SKM-1 treated with dmso at 0.1 percent for 144 hours (cell line): ENCODE data around the gene TSPAN9.

ENCODE experiments used
- DNase-seq: peaks from one replicate; lab custom pipeline; 2025; ENCODE audit not compliant: unreplicated experiment; lab: John Stamatoyannopoulos, UW

TSPAN9 gene

DNA sequence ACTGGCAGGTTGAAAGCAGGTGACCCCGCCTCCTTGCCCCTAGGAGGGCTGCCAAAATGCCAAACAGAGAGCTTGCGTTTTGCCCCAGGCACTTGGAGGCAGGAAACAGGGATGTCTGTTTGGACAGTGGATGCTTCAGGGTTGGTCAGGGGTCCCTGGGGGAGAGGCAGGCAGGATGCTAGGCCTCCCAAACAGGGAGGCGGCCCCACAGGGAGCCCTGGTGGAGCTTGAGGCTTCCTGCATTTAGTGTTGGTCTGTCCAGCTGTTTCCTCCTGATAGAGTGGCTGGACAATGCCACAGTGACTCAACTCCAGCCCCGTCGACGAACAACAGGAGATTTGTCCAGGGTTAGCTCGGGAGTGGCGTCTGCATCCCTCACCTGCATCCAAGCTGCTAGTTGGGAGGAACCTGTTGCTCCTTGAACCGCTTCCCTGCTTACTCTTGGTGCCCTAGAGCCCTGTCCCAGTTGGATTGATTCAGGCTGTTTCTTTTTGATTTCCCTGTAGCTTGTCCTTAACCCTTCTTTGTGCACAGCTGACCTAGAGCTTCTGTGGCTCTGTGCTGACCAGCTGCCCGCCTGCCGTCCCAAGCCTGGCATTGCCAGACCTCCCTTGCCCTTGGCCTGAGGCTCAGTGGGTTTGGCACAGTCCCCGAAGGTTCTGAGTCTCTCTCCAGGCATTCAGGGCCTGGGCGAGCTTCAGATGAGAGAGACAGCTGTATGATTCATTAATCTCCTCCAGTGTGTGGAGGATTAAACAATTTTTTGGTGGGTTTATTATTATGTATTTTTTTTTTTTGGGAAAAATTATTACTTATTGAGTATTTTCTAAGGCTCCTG lies 45.9 kb downstream of the TSPAN9 start:
- DNase-seq = no peak

DNA sequence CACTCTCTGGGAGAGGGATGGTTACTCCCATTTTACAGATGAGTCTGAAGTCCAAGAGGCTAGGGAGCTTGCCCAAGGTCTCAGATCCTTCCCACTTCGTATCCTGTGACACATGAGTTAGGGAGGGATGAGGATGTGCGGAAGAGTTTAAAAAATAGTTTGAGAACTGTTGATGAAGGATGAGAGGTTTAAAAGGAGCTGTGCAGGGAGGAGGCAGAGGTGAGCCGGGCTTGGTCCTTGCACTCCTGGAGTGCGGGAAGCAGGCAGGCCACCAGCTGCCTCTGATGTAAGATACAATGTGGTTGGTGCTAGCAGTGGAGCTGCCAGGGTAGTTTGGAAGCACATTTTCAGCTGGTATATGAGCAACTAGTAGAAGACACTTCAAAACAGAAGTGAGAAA lies 46.5 kb downstream of the TSPAN9 start:
- DNase-seq = no peak

DNA sequence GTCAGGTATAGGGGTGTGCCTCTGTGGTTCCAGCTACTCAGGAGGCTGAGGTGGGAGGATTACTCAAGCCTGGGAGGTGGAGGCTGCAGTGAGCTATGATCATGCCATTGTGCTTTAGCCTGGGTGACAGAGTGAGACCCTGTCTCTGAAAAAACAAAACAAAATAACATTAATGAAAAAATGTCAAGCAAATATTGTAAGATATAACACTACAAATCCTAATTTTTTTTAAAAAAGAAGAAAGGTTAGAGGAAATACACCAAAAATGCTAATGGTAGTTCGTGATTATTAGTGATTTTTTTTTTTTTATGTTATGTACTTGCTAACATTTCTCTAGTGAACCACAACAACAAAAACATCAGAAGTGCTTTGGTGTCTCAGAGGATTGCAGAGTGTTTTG lies 47.7 kb downstream of the TSPAN9 start:
- DNase-seq = no peak

DNA sequence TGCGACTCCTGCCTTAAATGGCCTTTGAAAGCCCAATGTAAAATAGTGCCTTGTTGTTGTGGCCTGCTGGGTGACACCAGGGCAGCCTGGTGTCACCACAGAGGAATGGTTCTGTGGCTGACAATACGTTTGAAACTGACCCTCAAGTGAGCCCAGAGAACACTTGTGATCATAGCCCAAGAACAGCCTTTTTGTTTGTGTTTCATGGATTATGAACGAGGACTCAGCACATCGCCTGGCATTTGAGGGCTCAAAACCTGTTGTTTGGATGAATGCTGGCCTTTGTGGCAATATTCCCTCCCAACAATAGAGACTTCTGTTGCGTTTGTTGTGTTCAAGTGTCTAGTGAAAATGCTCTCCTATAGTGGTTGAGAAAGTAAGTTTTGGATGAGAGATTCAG lies 48.5 kb downstream of the TSPAN9 start:
- no peak for DNase-seq

GRCh38 chr12:3127832-3128231 lies 50.7 kb downstream of the TSPAN9 start:
- DNase-seq = no peak

DNA sequence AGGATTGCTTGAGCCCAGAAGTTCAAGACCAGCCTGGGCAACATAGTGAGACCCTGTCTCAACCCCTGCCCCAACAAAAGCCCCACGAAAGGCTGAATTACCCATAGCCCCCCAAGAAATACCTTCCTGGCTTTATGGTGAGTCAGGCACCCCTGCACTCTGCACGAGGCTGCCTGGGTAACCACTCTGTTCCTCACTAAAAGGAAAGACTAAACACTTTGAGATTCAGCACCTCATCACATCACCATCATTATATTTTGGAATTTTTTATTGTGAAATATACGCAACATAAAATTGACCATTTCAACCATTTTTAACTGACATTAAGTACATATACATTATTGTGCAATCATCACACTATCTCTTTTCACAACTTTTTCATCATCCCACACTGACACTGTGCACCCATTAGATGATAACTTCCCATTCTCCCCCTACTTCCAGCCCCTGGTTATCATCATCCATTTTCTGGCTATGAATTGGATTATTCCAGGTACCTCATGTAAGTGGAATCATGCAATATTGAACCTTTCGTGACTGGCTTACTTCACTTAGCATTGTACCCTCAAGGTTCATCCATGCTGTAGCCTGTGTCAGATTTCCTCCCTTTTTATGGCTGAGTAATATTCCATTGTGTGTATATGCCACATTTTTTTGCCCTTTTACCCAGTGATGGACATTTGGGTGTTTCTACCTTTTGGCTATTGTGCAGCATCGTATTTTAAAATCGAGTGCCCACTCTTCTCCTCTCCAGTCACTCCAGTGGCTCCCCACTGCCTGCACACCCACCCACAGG lies 51.5 kb downstream of the TSPAN9 start:
- DNase-seq = no peak

DNA sequence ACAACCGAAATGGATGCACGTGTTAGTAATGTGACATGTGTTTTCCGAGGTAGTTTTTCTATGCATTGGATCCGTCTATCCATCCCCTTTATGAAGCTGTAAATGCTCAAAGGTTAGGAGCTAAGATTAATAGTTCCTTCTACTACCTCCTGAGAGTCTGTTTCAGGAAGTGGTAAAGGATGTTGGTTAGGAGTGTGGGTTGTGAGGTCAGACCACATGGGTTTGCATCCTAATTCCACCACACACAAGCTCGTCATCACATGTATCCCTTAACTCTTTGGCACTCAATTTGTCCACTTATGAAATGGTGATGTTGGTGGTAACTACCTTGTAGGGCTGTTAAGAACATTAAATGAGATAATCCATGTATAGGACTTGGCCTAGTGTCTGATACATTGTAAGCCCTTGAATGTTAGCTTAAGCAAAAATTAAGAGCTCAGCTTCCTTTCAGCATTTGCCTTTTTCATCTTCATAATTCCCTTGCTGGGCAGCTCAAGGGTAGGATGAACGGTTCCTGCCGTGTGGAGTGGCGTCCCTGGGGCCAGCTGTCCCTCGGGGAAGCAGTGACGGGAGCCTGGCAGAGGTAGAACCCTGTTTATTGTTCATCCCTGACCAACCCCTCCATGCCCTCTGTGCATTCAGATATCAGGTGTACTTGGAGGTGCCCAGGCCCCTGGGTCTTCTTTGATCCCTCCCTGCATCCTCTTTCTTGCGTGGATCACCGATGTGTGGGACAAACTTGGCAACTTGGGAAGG lies 52.3 kb downstream of the TSPAN9 start:
- no peak for DNase-seq

DNA sequence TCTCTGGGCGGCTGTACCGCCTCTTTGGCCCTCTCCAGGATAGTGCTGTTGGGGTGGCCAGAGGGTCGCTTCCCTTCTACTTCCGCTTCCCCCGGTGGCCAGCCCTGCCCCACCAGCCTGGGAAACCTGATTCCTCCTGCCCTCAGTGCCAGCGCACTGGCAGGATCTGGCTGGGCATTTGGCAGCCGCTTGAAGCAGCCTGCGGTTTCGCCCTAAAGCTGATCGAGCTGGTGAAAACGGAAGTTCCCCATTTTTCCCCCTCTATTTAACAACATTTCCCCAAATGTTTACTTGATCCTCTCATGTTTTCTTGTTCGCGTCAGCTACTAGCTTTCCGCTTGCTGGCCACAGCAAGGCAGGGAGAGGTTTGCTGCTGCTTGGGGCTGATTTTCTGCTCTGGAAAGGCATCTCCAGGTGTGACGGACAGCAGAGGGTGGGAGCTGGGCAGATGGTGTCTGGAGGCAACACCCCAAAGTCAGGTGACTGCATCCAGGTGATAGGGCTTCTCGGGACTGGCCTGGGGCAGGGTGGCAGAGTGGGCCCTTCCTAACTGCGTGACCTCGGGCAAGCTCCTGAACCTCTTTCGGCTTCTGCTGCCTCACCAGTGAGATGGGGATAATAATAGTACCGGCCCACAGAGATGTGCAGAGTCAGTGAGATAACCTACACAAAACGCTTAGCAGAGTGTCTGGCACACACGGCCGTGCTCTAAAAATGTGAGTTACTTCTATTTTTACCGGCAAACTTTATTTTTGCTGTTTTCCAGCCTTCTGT lies 53.1 kb downstream of the TSPAN9 start:
- DNase-seq = no peak

DNA sequence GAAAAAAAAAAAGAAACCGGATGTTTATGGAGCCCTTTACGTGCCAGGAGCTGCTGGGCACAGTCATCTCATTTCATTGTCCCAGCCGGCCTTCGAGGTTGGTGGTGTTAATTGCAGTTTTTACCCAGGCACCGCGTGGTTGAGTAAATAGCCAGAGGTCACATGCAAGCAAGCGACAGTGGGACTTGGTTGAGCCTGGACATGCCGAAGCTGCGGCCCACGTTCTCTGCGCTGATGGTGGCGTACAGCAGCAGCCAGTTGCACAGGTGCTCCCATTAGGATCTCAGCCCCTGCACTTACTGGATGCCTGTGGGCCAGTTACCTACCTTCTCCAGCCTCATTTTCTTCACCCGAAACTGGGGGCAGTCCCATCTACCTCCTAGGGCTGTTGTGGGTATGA lies 54.0 kb downstream of the TSPAN9 start:
- DNase-seq = no peak

- no peak for DNase-seq
Observed at GRCh38 chr12:3132636-3133404, 55.6 kb downstream of the TSPAN9 start.

- DNase-seq = no peak
Observed at GRCh38 chr12:3133405-3133783, 56.2 kb downstream of the TSPAN9 start.

GRCh38 chr12:3134126-3134525 lies 56.9 kb downstream of the TSPAN9 start:
- DNase-seq = no peak

- no peak for DNase-seq
Observed at GRCh38 chr12:3134526-3135135, 57.5 kb downstream of the TSPAN9 start.

- no peak for DNase-seq
Observed at GRCh38 chr12:3135522-3136461, 58.6 kb downstream of the TSPAN9 start.

DNA sequence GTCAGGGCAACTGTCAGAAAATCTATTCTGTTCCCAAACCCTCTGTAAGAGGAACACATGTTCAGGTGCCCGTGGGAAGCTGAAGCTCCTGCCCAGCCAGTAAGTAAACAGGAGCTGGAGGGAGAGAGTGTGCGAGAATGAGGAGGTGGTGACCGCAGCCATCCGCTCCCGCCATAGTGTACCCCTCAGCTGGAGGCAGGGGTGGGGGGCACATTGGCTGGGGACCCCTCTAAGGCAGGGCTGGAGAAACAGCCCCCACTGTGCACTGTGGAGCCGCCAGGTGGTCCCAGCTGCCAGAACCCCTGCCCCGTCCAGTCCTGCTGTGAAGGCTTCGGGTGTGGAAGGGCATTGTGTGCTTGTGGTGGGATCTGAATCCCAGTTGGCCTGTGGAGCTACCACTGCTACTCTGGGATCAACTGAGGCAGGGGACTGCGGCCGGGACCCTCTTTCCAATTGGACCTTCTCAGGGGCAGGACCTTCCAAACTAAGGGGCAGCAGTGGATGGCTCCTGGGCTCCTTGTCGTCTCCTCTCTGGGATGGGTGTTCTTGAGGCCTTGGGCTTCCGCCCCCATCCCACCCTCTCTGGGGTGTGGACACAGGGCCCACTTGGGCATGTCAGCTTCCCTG lies 59.6 kb downstream of the TSPAN9 start:
- DNase-seq = no peak

- DNase-seq = no peak
Observed at GRCh38 chr12:3137268-3137781, 60.1 kb downstream of the TSPAN9 start.

GRCh38 chr12:3137814-3138445 lies 60.8 kb downstream of the TSPAN9 start:
- no peak for DNase-seq
